ENCODE data around the gene FAM131C.
"Not testable (repeated sequence)": the region's sequence is repeated elsewhere in the genome, so short reads cannot be mapped to it uniquely, and the experiment has no call there.

Gene FAM131C

DNA sequence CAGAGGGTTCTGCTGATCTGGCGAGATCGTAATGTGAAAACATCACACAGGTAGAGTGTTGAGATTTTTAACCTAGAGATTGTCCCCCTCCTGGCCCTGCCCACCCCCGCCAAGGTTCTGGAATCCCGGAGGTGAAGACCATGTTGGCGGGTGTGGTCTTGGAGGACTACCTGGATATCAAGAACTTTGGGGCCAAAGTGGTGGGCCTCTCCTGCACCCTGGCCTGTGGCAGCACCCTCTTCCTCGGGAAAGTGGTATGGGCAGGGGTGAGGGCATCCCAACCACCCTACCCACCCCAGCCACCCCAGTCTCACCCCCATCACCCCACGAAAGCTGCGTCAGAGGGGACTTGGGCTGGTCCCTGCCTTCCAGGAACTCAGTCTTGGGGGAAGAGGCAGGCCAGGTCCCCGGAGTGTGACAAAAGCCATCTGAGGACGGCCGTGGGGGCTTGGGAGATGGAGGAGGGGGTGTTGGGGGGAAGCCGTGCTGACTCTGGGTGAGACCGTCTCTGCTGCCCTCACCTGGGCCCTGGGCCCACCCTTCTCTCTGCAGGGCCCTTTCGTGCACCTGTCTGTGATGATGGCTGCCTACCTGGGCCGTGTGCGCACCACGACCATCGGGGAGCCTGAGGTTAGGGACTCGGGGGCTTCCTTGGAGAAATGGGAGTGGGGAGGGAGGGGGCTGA is 25.5 kb downstream of the FAM131C start:
- no peak overlapping the region for H2AFZ ChIP-seq (ENCODE audit: low read length, unreplicated experiment)
- H3K79me2 ChIP-seq (ENCODE audit: control insufficient read depth, insufficient read depth, low read length, unreplicated experiment), result no peaks in the 10 kb centered on the region
- peaks cover 4% of the 10 kb centered on the region for H3K4me1 ChIP-seq (ENCODE audit: control insufficient read depth, insufficient read depth, low read length, unreplicated experiment)
- no peaks in the 10 kb centered on the region for H3K27me3 ChIP-seq (ENCODE audit: insufficient read depth, low read length)
- H3K27ac ChIP-seq (ENCODE audit: low read depth, low read length), result no peak overlapping the region
- H3K36me3 ChIP-seq (ENCODE audit: insufficient read depth, low read length), result no peaks in the 10 kb centered on the region
- no peak overlapping the region for H3K4me3 ChIP-seq (ENCODE audit: low read depth, low read length)

DNA sequence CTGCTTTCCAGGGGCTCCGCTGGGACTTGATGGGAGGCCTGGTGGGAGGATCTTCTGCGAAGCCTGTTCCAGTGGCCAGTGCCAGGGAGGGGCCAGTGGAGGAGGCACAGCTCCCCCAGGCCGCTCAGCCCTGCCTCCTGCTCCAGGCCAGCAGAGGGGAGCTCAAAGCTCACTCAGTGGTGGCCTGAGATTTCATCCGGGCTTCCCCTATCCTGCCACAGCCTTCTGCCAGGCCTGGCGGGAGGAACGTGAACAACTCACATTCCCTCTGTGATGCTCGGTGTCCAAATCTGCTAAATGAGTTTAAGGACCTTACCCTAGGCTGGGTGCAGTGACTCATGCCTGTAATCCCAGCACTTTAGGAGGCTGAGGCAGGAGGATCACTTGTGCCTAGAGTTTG is 26.6 kb downstream of the FAM131C start:
- Histone ChIP-seq H2AFZ (ENCODE audit: low read length, unreplicated experiment) (no peak overlapping the region), H3K4me1 (ENCODE audit: control insufficient read depth, insufficient read depth, low read length, unreplicated experiment) (peaks cover 4% of the 10 kb centered on the region), H3K79me2 (ENCODE audit: control insufficient read depth, insufficient read depth, low read length, unreplicated experiment) (no peaks in the 10 kb centered on the region), H3K36me3 (ENCODE audit: insufficient read depth, low read length) (no peaks in the 10 kb centered on the region), H3K4me3 (ENCODE audit: low read depth, low read length) (no peak overlapping the region), H3K27me3 (ENCODE audit: insufficient read depth, low read length) (no peaks in the 10 kb centered on the region), H3K27ac (ENCODE audit: low read depth, low read length) (no peak overlapping the region)

DNA sequence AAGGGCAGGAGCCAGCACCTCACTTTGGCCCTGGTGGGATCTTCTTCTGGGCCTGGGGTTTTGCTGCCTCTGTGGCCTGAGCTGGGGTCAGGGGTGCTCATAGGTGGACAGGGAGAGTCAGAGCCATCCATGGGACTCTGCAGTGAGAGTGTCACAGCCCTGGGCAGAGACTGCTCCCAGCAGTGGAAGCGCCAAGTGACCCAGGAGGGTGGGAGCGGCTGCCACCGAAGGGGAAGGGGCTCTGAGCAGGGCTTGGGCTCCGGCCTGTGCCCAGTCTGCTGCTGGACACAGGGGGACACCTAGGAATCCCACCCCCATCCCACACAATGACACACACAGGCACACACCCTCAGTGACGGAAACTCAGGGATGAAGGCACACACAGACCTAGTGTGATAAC is 29.5 kb downstream of the FAM131C start:
- Histone ChIP-seq H3K4me1 (ENCODE audit: control insufficient read depth, insufficient read depth, low read length, unreplicated experiment) (peaks cover 2% of the 10 kb centered on the region), H3K36me3 (ENCODE audit: insufficient read depth, low read length) (no peaks in the 10 kb centered on the region), H3K27me3 (ENCODE audit: insufficient read depth, low read length) (no peaks in the 10 kb centered on the region), H3K27ac (ENCODE audit: low read depth, low read length) (no peak overlapping the region), H3K4me3 (ENCODE audit: low read depth, low read length) (no peak overlapping the region), H3K79me2 (ENCODE audit: control insufficient read depth, insufficient read depth, low read length, unreplicated experiment) (no peaks in the 10 kb centered on the region), H2AFZ (ENCODE audit: low read length, unreplicated experiment) (no peak overlapping the region)

DNA sequence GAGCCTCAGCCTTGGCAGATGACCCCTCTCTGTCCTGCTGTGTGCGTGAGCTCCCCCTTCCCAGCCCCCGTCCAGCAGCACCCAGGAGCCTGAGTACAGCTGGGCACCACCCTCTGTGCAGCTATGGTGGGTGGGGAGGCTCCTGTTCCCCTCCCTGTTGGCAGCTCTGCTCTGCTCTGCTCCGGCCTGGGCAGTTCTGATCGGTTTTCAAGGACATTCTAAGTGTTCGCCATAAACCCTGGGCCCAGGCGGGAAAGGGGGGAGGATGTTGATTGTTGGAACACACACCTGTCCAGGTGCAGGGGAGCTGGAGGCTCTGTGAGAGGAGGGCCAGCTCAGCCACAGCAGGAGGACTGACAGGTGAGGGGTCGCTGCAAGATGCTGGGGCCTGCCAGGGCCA is 29.9 kb downstream of the FAM131C start, which contains the start of gene CLCNKB:
Gene CLCNKB (plus strand): TSS at position 262 of the 400 bp plus-strand sequence. CDS start 711 bp downstream, outside the sequence.
- Histone ChIP-seq H3K4me3 (ENCODE audit: low read depth, low read length) (no peak within 1 kb of the TSS), H3K36me3 (ENCODE audit: insufficient read depth, low read length) (no peaks in the 10 kb centered on the region), H3K4me1 (ENCODE audit: control insufficient read depth, insufficient read depth, low read length, unreplicated experiment) (no peaks in the 10 kb centered on the region), H3K27ac (ENCODE audit: low read depth, low read length) (no peak within 1 kb of the TSS), H3K79me2 (ENCODE audit: control insufficient read depth, insufficient read depth, low read length, unreplicated experiment) (no peaks in the 10 kb centered on the region), H3K27me3 (ENCODE audit: insufficient read depth, low read length) (no peaks in the 10 kb centered on the region), H2AFZ (ENCODE audit: low read length, unreplicated experiment) (no peak within 1 kb of the TSS)

DNA sequence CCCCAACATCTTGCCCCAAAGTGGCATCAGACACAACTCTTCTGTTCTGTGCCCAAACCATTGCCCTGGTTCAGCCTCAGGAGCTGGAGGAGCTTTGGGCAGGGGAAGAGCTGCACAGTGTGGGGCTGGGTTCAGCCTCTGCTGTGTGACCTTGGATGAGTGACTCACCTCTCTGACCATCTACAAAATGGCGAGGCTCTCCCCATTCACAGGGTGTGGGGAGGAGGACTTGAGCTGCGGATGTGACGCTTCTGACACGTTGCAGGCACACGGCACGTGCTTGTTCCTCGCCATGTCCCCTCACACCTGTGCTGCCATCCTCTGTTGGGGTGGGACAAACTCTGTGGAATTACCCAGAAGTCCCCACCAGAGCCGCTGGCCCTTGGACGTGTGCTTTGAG is 30.8 kb downstream of the FAM131C start:
- H3K79me2 ChIP-seq (ENCODE audit: control insufficient read depth, insufficient read depth, low read length, unreplicated experiment); H3K4me1 ChIP-seq (ENCODE audit: control insufficient read depth, insufficient read depth, low read length, unreplicated experiment); H3K36me3 ChIP-seq (ENCODE audit: insufficient read depth, low read length); H3K27ac ChIP-seq (ENCODE audit: low read depth, low read length); H2AFZ ChIP-seq (ENCODE audit: low read length, unreplicated experiment); H3K4me3 ChIP-seq (ENCODE audit: low read depth, low read length); H3K27me3 ChIP-seq (ENCODE audit: insufficient read depth, low read length): not testable (repeated sequence)

DNA sequence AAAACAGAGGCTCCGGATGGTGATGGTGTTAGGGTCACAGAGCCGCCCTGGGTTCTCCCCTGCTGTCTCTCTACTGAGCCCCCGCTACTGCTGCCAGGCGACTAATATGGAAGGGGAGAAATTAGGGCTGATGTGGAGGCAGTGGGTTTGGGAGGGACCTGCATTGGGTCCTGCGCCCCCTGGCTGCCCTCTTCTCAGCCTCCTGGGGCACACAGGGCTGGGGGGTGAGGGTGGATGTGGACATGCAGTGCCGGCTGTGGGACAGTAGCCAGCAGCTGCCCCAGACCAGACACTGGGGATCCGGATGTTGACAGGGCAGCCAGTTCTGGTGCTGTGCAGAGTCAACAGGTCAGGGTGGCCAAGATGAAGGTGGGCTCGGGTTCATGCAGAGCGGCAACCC is 31.4 kb downstream of the FAM131C start:
- Histone ChIP-seq H3K79me2 (ENCODE audit: control insufficient read depth, insufficient read depth, low read length, unreplicated experiment) (no peaks in the 10 kb centered on the region), H3K36me3 (ENCODE audit: insufficient read depth, low read length) (no peaks in the 10 kb centered on the region), H3K4me1 (ENCODE audit: control insufficient read depth, insufficient read depth, low read length, unreplicated experiment) (no peaks in the 10 kb centered on the region), H2AFZ (ENCODE audit: low read length, unreplicated experiment) (no peak overlapping the region), H3K27ac (ENCODE audit: low read depth, low read length) (no peak overlapping the region), H3K4me3 (ENCODE audit: low read depth, low read length) (no peak overlapping the region), H3K27me3 (ENCODE audit: insufficient read depth, low read length) (no peaks in the 10 kb centered on the region)

DNA sequence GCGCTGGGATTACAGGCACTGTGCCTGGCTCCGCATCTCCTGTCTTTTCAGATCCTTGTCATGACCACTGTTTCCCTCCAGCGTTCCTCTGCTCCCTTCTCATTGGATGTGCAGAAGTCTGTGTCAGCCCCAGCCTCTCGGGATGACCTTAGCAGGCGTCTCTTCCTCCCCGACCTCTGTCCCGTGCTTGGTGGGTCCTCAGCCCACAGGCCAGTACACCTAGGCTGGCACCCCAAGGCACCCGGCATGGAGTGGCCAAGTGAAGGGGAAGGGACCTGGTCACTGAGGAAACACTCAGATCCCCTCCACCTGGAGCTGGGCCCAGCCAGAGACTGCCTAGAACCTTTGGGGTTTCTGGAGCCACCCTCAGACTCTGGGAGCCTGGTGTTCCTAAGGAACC is 32.3 kb downstream of the FAM131C start:
- Histone ChIP-seq H3K4me3 (ENCODE audit: low read depth, low read length) (no peak overlapping the region), H3K27me3 (ENCODE audit: insufficient read depth, low read length) (no peaks in the 10 kb centered on the region), H3K36me3 (ENCODE audit: insufficient read depth, low read length) (no peaks in the 10 kb centered on the region), H3K4me1 (ENCODE audit: control insufficient read depth, insufficient read depth, low read length, unreplicated experiment) (no peaks in the 10 kb centered on the region), H2AFZ (ENCODE audit: low read length, unreplicated experiment) (no peak overlapping the region), H3K79me2 (ENCODE audit: control insufficient read depth, insufficient read depth, low read length, unreplicated experiment) (no peaks in the 10 kb centered on the region), H3K27ac (ENCODE audit: low read depth, low read length) (no peak overlapping the region)

DNA sequence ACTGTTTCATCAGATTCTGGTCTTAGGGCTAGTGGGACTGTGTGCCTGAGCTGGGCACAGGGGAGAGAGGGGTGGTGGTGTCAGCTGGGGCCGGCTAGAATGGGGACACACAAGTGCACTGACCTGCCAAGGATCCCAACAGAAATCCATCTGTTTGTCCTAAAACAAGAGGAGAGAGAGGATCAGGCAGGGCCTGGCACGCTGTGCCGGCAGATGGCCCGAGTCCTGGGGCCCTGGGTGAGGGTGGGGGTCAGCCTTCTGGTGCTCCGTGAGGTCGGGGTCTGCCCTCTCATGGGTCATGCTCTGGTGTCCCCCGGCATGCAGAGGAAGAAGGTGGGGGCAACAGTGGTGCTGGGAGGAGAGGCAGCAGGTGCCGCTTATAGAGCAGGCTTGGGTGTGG is 33.6 kb downstream of the FAM131C start:
- not testable (repeated sequence) for H2AFZ ChIP-seq (ENCODE audit: low read length, unreplicated experiment); H3K36me3 ChIP-seq (ENCODE audit: insufficient read depth, low read length); H3K4me1 ChIP-seq (ENCODE audit: control insufficient read depth, insufficient read depth, low read length, unreplicated experiment); H3K27me3 ChIP-seq (ENCODE audit: insufficient read depth, low read length); H3K79me2 ChIP-seq (ENCODE audit: control insufficient read depth, insufficient read depth, low read length, unreplicated experiment); H3K27ac ChIP-seq (ENCODE audit: low read depth, low read length); H3K4me3 ChIP-seq (ENCODE audit: low read depth, low read length)

DNA sequence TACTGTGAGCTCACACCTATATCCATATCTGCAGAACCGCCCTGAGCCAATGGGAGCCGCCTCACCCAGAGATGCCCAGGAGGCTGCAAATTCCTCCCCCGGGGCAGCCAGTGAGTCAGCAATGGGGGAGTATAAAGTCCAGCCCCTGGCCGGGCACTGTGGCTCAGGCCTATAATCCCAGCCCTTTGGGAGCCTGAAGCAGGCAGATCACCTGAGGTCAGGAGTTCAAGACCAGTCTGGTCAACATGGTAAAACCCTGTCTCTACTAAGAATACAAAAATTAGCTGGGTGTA is 34.9 kb downstream of the FAM131C start:
- Histone ChIP-seq H3K4me3 (ENCODE audit: low read depth, low read length) (no peak overlapping the region), H3K79me2 (ENCODE audit: control insufficient read depth, insufficient read depth, low read length, unreplicated experiment) (no peaks in the 10 kb centered on the region), H3K27me3 (ENCODE audit: insufficient read depth, low read length) (no peaks in the 10 kb centered on the region), H3K4me1 (ENCODE audit: control insufficient read depth, insufficient read depth, low read length, unreplicated experiment) (no peaks in the 10 kb centered on the region), H3K27ac (ENCODE audit: low read depth, low read length) (no peak overlapping the region), H2AFZ (ENCODE audit: low read length, unreplicated experiment) (no peak overlapping the region), H3K36me3 (ENCODE audit: insufficient read depth, low read length) (no peaks in the 10 kb centered on the region)

DNA sequence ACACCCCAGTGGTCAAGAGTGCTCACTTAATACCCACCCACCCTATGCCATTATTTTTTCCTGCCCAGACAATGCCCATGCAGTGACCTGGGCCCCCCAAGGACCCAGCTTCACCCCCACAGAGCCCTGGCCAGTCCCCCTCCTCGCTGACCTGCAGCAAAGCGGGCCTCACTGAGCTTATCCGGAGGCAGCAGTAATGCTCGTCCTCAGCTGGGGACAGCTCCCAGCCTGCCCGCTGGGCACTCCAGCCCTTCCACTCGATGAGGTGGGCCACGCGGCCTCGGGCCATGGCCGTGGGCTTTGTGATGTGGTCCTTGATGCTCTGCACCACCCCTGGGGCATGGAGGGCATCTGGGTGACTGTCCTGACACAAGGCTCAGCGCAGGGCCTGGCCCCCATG is 37.0 kb downstream of the FAM131C start:
- H2AFZ ChIP-seq (ENCODE audit: low read length, unreplicated experiment); H3K27me3 ChIP-seq (ENCODE audit: insufficient read depth, low read length); H3K4me3 ChIP-seq (ENCODE audit: low read depth, low read length); H3K36me3 ChIP-seq (ENCODE audit: insufficient read depth, low read length); H3K27ac ChIP-seq (ENCODE audit: low read depth, low read length); H3K79me2 ChIP-seq (ENCODE audit: control insufficient read depth, insufficient read depth, low read length, unreplicated experiment); H3K4me1 ChIP-seq (ENCODE audit: control insufficient read depth, insufficient read depth, low read length, unreplicated experiment): not testable (repeated sequence)

DNA sequence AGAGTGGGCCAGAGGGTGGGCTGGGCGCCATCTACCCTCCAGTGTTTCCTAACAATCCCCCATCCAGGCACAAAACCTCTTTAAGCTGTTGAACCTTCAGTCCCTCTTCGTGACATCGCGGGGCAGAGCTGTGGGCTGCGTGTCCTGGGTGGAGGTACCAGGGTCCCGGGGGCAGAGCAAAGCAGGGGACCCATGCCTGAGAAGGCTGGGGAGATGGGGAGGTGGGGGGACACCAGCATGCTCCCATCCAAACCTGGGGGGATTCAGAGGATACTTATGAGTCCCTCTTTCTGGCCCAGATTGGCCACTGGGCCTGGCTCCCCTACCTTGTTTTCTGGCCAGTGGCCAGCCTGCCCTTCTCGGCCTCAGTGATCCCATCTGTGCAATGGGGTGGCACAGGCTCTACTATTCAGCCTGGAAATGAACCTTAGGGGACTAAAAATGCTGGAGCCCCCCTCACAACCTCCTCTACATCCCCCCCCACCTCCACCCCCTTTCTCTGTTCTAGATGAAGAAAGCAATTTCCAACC is 40.3 kb downstream of the FAM131C start:
- not testable (repeated sequence) for H2AFZ ChIP-seq (ENCODE audit: low read length, unreplicated experiment); H3K4me1 ChIP-seq (ENCODE audit: control insufficient read depth, insufficient read depth, low read length, unreplicated experiment); H3K27me3 ChIP-seq (ENCODE audit: insufficient read depth, low read length); H3K79me2 ChIP-seq (ENCODE audit: control insufficient read depth, insufficient read depth, low read length, unreplicated experiment); H3K27ac ChIP-seq (ENCODE audit: low read depth, low read length); H3K4me3 ChIP-seq (ENCODE audit: low read depth, low read length); H3K36me3 ChIP-seq (ENCODE audit: insufficient read depth, low read length)

All from ACC112 (cell line).